ENCODE data around the gene GORAB.

DNA sequence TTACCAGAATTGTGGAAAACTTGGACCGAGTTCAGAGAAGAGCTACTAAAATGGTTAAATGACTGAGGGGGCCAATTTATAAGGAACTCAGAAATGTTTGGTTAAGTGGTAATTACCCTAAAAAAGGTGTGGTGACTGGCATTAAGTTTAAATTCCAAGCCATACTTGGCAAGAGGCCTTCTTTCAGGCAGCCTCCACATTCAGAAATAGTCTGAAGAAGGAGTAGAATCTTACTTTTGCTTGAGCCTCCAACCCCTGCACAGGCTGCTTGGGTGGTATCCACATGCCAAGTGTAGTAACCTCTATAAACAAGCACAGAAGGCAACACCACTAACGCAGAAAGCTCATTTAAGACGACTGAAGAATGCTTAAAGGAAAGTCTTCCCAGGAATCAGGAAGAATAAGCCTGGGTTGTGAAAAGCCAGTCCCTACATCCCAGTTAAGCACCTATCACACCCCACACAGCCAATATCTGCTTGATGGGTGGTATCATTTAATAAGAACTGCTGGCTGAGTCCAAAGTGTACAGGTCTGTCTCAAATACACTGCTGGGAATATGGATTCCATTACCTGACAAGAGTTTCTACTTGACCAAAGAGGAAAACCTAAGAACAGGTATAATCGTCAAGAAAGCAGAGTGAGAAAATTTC, 13.7 kb upstream of the GORAB start:
- TF ChIP-seq, protein P1, sequence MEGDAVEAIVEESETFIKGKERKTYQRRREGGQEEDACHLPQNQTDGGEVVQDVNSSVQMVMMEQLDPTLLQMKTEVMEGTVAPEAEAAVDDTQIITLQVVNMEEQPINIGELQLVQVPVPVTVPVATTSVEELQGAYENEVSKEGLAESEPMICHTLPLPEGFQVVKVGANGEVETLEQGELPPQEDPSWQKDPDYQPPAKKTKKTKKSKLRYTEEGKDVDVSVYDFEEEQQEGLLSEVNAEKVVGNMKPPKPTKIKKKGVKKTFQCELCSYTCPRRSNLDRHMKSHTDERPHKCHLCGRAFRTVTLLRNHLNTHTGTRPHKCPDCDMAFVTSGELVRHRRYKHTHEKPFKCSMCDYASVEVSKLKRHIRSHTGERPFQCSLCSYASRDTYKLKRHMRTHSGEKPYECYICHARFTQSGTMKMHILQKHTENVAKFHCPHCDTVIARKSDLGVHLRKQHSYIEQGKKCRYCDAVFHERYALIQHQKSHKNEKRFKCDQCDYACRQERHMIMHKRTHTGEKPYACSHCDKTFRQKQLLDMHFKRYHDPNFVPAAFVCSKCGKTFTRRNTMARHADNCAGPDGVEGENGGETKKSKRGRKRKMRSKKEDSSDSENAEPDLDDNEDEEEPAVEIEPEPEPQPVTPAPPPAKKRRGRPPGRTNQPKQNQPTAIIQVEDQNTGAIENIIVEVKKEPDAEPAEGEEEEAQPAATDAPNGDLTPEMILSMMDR (IDR thresholded peaks at IDR 0.05; ENCODE audit: control extremely low read depth in 1 of 3, insufficient read depth in 1 of 3, low read depth in 1 of 3, low read length in 3 of 3), result no peak
- no peak for TF ChIP-seq SRF (IDR thresholded peaks at IDR 0.05; ENCODE audit: low read depth, low read length)
- TF ChIP-seq SP1 (IDR thresholded peaks at IDR 0.05; ENCODE audit: low read depth, low read length), result no peak
- no peak for TF ChIP-seq EZH2 (IDR thresholded peaks at IDR 0.05; ENCODE audit: low read depth, low read length, severe bottlenecking)
- no peak for TF ChIP-seq POLR2A (IDR thresholded peaks at IDR 0.05; ENCODE audit: control extremely low read depth in 1 of 2, low read depth in 2 of 2, low read length in 2 of 2)
- TF ChIP-seq GTF2F1 (IDR thresholded peaks at IDR 0.05; ENCODE audit: borderline replicate concordance, low read depth, low read length), result no peak
- TF ChIP-seq RNF2 (IDR thresholded peaks at IDR 0.05; ENCODE audit: borderline replicate concordance, low read depth, low read length, missing control alignments, poor library complexity, severe bottlenecking), result no peak

All from H1 (cell line).